ENCODE results near the gene NGLY1. TPM values are rescaled to one million over a fixed set of nuclear protein-coding genes. Genes with fewer than 3 reads are reported as not detected.

NGLY1 gene
- total RNA-seq, 1 experiment from 2014 or later: 29.4 TPM

GRCh38 chr3:25674670-25675069 is 108.6 kb downstream of the NGLY1 start (continued):
- TF ChIP-seq, protein P1, sequence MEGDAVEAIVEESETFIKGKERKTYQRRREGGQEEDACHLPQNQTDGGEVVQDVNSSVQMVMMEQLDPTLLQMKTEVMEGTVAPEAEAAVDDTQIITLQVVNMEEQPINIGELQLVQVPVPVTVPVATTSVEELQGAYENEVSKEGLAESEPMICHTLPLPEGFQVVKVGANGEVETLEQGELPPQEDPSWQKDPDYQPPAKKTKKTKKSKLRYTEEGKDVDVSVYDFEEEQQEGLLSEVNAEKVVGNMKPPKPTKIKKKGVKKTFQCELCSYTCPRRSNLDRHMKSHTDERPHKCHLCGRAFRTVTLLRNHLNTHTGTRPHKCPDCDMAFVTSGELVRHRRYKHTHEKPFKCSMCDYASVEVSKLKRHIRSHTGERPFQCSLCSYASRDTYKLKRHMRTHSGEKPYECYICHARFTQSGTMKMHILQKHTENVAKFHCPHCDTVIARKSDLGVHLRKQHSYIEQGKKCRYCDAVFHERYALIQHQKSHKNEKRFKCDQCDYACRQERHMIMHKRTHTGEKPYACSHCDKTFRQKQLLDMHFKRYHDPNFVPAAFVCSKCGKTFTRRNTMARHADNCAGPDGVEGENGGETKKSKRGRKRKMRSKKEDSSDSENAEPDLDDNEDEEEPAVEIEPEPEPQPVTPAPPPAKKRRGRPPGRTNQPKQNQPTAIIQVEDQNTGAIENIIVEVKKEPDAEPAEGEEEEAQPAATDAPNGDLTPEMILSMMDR (IDR thresholded peaks at IDR 0.05 in 2 of 3, conservative IDR thresholded peaks at IDR 0.05 in 1 of 3; ENCODE audit: borderline replicate concordance in 1 of 3, insufficient read depth in 1 of 3, low read depth in 2 of 3, low read length in 2 of 3): no peak
- TF ChIP-seq SRF (IDR thresholded peaks at IDR 0.05; ENCODE audit: low read depth) (no peak), JUND (IDR thresholded peaks at IDR 0.05) (no peak), EGR1 (IDR thresholded peaks at IDR 0.05; ENCODE audit: low read depth) (no peak), SIN3A (IDR thresholded peaks at IDR 0.05; ENCODE audit: low read depth) (no peak), EZH2phosphoT487 (IDR thresholded peaks at IDR 0.05; ENCODE audit: borderline replicate concordance) (no peak), EZH2 (IDR thresholded peaks at IDR 0.05) (no peak)

- Histone ChIP-seq H3K79me2 (ENCODE audit: insufficient read depth, low read length) (no peaks in the 10 kb centered on the region), H3K9ac (ENCODE audit: low read length) (no peak overlapping the region), H3K4me3 (replicated peaks in 1 of 2; ENCODE audit: low read depth in 1 of 2, low read length in 2 of 2) (no peak overlapping the region), H3K9me3 (ENCODE audit: control insufficient read depth in 1 of 2, insufficient read depth in 1 of 2, low read depth in 1 of 2, low read length in 2 of 2) (no peaks in the 10 kb centered on the region), H4K20me1 (ENCODE audit: insufficient read depth) (no peaks in the 10 kb centered on the region), H3K4me2 (ENCODE audit: low read length) (no peak overlapping the region), H3K27me3 (ENCODE audit: insufficient read depth, low read length) (no peaks in the 10 kb centered on the region), H2AFZ (ENCODE audit: low read depth, low read length, poor library complexity, severe bottlenecking) (no peak overlapping the region), H3K9me2 (ENCODE audit: insufficient read depth) (no peaks in the 10 kb centered on the region), H3K36me3 (ENCODE audit: control insufficient read depth in 1 of 2, insufficient read depth in 2 of 2, low read length in 2 of 2) (no peaks in the 10 kb centered on the region), H3K27ac (ENCODE audit: low read depth, low read length) (no peak overlapping the region), H3K4me1 (ENCODE audit: control insufficient read depth in 1 of 2, insufficient read depth in 2 of 2, low read length in 2 of 2) (peaks cover 0 to 4% of the 10 kb centered on the region in 2 experiments; a peak in 1 of 4 replicates)
- BruUV-seq (replicated peaks): no TSS peak
- no peak for ATAC-seq
- no peak for DNase-seq (ENCODE audit: low read depth, low spot score)
- TF ChIP-seq TCF7L2 (IDR thresholded peaks at IDR 0.05; ENCODE audit: borderline replicate concordance, extremely low read depth, insufficient read depth, insufficient read length): no peak
- no peak for TF ChIP-seq FOSL1 (IDR thresholded peaks at IDR 0.05; ENCODE audit: low read depth)
- TF ChIP-seq ELF1 (IDR thresholded peaks at IDR 0.05; ENCODE audit: borderline replicate concordance, low read depth): no peak
- no peak for TF ChIP-seq EZH2 (IDR thresholded peaks at IDR 0.05)
- no peak for TF ChIP-seq RAD21 (IDR thresholded peaks at IDR 0.05; ENCODE audit: low read depth)
- TF ChIP-seq SIN3A (IDR thresholded peaks at IDR 0.05; ENCODE audit: low read depth): no peak
- TF ChIP-seq, protein P2, sequence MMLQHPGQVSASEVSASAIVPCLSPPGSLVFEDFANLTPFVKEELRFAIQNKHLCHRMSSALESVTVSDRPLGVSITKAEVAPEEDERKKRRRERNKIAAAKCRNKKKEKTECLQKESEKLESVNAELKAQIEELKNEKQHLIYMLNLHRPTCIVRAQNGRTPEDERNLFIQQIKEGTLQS (IDR thresholded peaks at IDR 0.05): no peak
- TF ChIP-seq POLR2A (IDR thresholded peaks at IDR 0.05; ENCODE audit: borderline replicate concordance, extremely low read depth, insufficient read depth, insufficient read length): no peak
- TF ChIP-seq POLR2AphosphoS5 (IDR thresholded peaks at IDR 0.05; ENCODE audit: low read depth, low read length): no peak
- no peak for TF ChIP-seq JUND (IDR thresholded peaks at IDR 0.05)
- TF ChIP-seq EGR1 (IDR thresholded peaks at IDR 0.05; ENCODE audit: low read depth): no peak
- TF ChIP-seq MAX (IDR thresholded peaks at IDR 0.05): no peak
- TF ChIP-seq ZFX (IDR thresholded peaks at IDR 0.05): no peak
- TF ChIP-seq, protein P1 (IDR thresholded peaks at IDR 0.05 in 2 of 3, conservative IDR thresholded peaks at IDR 0.05 in 1 of 3; ENCODE audit: borderline replicate concordance in 1 of 3, insufficient read depth in 1 of 3, low read depth in 2 of 3, low read length in 2 of 3): no peak
- ChIA-PET RAD21 (ENCODE audit: low non-redundant PET in 1 of 2, low total read pairs in 2 of 2, uncharacterized antibody in 2 of 2, unreplicated experiment in 2 of 2) (no interaction called here), POLR2A (no interaction called here), CTCF (no interaction called here)
- intact Hi-C loops (cut with micrococcal nuclease): no loop called here
These were observed 109.4 kb downstream of the NGLY1 start for GRCh38 chr3:25673738-25674298.
